Brain pericyte (primary cell): ENCODE data around the gene PSMG1.
A peak's percentile ranks its signal among the peaks of the same experiment; 100 is the strongest.
"Not testable (repeated sequence)": the region's sequence is repeated elsewhere in the genome, so short reads cannot be mapped to it uniquely, and the experiment has no call there.

Experiments
- DNase-seq: peaks from one replicate; pipeline ENCODE4 v3.0.0-alpha.2; 2012; ENCODE audit warnings: low read depth, low spot score

The PSMG1 gene

DNA sequence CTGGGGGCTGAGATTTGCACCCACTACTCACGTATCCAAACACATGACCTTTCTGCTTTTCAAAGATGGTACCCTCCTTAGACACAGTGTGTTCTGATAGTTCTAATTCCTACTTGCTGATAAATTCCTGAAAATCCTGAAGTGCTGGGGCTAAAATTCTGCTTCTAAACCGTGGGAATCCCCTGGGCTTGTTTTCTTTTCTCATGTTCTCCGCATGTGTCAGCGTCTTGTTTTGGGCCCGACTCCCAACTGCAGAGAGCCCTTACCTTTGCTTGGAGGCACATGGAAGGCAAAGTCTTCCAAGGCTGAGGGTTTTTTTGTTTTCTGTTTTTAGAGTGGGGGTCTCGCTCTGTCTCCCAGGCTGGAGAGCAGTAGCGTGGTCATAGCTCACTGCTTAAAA, 27.2 kb downstream of the PSMG1 start:
- no peak for DNase-seq

DNA sequence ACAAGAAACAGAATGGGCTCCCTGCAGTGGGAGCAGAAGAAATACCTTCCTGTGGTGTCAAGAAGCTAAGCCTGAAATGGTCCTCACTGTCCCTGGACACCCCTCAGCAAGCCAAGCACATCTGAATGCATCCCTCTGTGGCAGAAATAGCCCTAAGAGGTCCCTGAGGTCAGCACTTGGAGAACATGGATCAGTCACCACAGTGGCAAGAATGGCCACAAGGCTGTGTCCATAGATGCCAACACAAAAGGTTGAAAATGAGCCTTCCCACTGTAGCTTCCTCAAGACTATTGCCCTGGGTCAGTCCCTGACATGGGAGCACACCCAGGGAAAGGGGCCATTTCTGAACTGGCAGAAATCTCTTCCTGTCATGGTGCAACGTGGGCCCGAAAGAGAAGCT, 27.7 kb downstream of the PSMG1 start:
- no peak for DNase-seq

DNA sequence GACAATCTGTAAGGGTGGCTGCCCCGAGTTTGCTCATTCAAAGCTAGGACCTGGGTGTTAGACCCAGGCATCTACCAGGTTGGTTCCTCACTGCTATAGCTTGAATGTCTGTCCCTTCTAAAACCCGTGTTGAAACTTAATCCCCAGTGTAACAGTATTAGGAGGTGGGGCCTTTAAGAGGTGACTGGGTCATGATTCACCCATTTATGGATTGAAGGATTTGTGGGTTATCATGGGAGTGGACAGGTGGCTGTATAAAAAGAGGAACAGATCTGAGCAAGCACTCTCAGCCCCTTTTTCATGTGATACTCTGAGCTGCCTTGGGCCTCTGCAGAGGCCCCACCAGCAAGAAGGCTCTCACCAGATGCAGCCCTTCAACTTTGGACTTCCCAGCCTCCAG, 29.4 kb downstream of the PSMG1 start:
- no peak for DNase-seq

DNA sequence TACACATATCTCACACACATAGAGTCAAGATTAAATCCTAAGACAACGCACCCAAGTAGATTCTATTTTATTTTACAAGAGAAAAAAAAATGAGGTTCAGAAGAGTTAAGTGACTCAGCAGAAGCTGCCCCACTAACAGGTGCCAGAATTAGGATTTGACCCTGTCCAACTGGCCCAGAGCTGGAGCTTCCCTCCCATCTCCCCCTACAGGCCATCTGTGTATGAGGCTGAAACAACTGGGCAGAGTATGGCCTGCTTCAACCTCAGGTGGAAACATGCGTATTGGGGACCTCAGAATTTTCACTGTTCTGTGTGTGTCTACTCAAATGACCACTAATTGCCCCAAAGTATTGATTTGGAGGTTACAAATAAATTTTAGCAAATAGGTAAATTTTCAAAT, 29.9 kb downstream of the PSMG1 start:
- DNase-seq, result no peak

DNA sequence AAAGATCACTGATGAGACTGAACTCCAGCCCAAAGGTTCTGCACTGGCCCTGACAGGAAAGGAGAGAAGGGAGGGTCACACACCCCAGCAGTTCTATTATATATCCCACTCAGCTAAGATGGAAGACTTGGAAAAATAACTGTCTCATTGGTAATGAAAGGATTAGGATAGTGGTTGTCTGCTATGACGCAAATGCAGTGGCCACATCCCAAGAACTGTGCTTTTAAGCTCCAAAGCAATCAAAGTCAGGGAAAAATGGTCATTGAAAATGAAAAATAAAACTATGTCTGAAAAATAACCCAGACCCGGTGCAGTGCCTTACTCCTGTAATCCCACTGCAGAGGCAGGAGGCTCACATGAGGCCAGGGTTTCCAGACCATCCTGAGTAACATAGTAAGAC, 31.0 kb downstream of the PSMG1 start:
- no peak for DNase-seq

DNA sequence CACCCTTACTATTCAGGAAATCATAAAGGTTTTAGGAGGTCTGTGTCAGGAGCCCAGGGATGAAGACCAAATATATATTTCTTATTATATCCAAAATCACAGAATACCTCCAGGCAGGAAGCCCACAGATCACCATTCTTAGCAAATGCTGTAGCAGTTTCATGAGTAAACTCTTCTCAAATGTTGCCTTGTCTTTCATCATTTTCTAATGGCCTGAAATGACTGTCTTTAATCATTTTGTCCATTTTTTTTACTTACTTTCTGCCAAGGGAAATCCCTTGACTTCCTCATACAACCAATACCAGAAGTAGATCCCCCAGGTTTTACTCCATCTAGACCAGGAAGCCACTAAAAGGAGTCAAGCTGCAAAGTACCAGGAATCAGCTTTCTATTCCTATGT, 32.4 kb downstream of the PSMG1 start:
- DNase-seq, result no peak

DNA sequence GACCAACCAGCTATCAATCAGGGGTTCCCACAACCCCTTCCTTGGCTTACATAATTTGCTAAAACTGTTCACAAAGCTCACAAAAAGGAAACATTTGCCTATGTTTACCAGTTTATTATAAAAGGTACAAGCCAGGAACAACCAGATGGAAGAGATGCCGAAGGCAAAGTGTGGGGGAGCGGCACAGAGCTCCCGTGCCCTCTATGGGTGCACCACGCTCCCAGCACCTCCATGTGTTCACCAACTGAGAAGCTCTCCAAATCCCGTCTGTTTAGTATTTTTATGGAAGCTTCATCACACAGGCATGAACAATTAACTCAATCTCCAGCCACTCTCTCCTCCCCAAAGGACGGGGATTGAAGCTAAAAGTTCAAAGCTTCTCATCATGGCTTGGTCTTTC, 32.9 kb downstream of the PSMG1 start:
- no peak for DNase-seq

DNA sequence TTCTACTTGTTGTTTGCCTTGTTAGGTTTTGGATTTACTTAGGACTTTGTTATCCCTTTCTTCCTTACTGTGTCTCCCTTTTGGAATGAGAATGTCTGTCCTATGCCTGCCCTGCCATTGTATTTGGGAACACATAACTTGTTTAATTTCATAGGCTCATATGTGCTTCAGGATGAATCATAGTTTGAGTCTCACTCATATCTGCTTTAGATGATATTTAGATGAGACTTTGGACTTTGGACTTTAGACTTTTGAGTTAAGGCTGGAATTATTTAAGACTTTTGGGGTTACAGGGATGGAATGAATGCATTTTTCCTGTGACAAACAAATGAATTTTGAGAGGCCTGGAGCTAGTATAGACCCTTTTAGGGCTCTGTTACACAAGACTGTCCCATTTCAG, 33.4 kb downstream of the PSMG1 start:
- no peak for DNase-seq

DNA sequence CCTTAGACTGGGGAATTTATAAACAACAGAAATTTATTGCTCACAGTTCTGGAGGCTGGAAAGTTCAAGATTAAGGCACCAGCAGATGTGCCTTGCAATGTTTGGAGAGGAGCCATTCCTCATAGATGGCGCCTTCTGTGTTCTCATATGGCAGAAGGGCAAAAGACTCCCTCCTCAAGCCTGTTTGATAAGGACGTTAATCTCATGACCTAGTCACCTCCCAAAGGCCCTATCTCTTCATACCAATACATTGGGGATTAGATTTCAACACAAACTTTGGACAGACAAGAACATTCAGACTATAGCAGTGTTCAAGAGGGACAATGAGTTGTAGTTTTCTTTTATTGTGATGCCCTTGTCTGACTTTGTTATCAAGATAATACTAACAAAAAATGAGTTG, 34.3 kb downstream of the PSMG1 start:
- no peak for DNase-seq

DNA sequence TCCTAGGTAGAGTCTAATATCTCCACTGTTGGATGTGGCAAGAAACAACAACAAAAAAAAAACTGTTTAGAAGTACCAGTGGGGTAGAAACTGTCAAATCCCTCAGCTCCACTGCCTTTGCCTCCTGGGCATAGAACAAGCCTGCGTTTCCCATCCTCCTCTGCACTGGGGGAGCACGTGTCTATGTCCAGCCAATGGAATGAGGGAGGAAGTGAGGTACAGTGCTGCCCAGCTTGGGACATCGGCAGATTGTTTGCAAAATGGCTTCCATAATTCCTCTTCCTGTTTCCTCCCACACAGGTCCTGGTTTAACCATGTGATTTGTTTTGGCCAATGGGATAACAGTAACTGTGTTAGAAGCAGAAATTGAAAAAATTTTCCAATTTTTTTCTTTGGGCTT, 39.1 kb downstream of the PSMG1 start:
- DNase-seq, result no peak

DNA sequence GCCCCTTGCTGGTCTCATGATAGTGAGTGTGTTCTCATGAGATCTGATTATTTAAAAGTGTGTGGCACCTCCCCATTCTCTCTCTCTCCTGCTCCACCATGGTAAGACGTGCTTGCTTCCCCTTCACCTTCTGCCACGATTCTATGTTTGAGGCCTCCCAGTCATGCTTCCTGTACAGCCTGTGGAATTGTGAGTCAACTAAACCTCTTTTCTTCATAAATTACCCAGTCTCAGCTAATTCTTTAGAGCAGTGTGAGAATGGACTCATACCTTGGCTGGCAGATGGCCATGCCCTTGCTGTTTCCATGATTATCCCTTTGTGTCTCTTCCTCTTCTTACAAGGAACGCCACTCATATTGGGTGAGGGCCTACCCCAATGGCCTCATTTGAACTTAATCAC, 40.3 kb downstream of the PSMG1 start:
- DNase-seq, result no peak

DNA sequence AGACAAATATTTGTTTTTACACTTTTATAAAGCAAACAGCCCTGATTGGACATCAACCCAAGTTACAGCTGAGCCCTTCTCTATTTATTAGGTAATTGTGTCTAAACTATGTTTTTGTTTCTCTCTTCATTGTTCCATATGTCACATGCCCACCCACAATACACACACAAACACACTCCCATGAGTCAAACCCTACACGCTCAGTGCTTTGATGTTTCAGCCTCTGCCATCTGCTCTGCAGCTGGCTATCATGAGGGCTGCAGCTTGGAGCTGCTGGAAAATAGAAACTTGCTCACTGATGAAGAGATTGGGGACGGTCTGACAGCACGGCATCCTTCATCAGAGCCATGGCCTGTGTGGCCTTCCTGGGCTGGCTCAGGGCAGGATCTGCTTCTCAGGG, 41.7 kb downstream of the PSMG1 start:
- no peak for DNase-seq

DNA sequence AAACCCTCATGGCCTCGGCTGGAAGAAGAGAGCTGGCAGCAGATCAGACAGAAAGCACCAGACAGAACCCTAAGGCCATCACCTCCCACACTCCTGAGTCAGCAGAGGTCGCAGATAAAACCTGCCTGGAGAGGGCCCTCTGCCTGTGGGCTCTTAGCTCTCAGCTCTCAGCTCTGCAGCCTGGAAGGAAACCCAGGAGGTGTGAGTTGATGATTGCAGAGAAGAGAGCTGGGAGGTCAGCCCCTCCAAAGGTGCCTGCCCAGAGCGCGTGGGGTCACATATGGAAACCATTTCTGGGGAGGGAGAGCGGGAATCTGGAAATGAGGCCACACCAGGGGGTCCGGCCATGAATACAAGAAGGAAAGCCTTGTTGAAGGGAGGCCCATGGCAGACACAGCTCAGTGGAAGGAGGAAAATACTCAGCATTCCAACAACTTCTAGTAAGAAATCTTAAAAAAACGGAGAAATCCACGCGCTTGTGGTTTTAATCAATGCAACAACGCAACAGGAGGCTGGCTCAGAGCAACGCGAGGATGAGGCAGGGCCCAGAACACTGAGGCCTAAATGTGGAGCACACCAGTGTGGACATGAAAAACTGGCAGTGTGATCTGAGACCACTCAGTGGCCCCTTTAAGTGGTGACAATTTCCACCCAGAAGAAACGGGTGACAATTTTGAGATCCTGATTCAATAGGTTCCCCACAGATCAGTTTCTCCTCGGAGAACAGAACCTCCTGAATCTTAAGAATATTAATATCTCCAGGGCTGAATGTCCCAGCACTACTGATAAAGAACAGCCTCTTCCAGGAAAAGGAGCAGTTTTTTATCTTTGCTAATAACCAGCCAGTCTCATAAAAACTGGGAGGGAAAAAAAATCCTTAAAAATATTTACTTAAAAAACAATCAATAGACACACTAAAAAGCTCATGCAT, 45.7 kb downstream of the PSMG1 start:
- DNase-seq, result peak; percentile 67

DNA sequence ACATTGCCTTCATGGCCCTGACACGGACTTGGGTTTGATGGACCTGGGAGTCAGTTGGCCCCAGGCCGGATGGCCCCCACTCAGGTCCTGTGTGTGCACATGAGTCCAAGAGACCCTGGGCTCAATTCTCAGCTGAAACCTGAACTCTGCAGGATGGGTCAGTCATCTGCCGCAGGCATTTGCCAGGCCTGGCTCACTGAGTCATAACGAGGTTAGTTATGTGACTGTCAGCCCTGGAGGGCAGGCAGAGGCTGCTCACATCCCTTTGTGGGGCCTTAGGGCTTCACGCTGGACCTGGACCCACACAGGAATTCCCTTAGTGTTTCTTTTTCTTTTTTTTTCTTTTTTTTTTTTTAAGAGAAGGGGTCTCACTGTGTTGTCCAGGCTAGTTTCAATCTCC, 46.5 kb downstream of the PSMG1 start:
- no peak for DNase-seq

DNA sequence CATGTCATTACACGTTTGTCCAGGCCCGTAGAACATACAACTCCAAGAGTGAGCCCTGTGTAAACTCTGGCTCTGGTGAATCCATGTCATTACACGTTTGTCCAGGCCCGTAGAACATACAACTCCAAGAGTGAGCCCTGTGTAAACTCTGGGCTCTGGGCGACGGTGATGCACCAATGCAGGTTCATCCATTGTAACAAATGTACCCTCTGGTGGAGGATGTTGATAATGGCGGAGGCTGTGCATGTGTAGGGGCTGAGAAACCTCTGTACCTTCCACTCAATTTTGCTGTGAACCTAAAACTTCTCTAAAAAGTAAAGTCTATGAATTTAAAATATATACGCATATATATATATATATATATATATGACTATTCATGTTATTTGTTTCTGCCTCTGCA, 47.1 kb downstream of the PSMG1 start:
- DNase-seq, result not testable (repeated sequence)

DNA sequence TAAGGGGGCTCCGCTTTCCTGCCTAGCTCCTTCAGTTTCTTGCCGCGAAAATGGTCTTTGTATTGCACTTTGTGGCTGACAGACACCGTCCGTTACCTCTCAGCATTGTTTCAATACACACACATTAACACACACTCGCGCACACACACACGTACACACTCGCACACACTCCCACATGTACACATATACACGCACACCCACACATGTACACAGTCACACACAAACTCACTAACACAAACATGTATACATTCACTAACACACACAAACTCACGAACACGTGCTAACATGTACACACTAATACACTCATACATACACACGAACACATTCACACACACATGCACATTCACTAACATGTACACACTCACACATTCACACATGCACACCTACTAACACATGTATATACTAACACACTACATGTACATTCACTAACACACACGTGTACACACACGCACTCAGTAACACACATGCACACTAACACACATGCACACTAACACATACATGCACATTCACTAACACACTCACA, 48.9 kb downstream of the PSMG1 start:
- no peak for DNase-seq

DNA sequence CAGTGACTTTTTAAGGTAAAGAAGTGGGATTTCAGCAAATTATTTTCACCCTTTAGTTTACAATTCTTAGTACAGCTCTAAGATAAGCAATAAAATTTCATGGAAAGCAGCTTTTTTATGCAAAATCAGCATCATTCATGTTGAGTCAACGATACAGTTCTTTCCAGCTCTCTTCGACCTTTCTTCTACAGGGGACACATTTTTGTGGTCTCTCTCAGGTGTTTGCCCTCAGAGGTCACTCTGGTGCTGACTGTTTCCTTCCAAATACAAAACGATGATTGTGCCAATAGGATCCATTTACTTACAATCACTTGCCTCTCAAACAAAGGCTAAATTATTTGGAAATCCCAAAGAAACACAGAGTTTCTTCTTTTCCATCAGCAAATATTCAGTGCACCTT, 51.0 kb downstream of the PSMG1 start:
- DNase-seq, result no peak

DNA sequence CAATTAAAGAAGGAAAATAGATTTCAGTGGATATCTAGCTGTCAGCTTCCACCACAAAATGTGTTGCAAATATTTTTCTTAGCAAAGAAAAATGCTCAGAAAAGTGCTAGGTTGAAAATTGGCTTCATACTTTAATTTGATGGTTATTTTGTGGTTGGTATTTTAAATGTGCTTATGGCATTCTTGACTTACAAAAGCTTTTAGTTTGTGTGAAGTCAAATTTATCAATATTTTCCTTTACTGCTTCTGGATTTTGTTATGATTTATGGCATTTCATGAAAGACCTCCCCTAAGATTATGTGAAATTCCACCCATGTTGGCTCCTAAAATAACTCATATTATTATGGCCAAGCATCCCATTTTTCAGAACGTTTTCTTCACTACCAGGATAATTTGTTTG, 51.5 kb downstream of the PSMG1 start:
- no peak for DNase-seq

DNA sequence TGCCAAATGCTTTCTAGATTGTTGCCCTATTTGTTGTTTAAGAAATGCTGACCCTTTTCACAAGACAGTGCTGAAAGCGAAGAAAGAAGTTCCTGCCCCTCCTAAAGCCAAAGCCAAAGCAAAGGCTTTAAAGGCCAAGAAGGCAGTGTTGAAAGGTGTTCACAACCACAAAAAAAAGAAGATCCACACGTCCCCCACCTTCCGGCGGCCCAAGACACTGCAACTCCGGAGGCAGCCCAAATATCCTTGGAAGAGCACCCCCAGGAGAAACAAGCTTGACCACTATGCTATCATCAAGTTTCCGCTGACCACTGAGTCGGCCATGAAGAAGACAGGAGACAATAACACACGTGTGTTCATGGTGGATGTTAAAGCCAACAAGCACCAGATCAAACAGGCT, 55.7 kb downstream of the PSMG1 start:
- no peak for DNase-seq

DNA sequence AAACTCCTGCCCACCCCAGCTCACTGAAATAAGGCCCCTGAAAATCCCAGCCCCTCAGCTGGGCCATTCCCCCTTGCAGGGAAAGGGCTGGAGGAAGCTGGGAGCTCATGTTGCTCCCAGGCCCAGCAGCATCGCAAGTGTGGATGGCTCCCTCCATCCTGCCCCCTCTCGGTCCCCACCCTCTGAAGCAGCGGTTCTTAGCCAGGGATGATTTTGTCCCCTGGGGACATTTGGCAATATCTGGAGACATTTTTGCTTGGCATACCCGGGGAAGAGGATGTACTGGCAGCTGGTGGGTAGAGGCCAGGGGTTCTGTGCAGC, 56.8 kb downstream of the PSMG1 start:
- DNase-seq, result no peak

DNA sequence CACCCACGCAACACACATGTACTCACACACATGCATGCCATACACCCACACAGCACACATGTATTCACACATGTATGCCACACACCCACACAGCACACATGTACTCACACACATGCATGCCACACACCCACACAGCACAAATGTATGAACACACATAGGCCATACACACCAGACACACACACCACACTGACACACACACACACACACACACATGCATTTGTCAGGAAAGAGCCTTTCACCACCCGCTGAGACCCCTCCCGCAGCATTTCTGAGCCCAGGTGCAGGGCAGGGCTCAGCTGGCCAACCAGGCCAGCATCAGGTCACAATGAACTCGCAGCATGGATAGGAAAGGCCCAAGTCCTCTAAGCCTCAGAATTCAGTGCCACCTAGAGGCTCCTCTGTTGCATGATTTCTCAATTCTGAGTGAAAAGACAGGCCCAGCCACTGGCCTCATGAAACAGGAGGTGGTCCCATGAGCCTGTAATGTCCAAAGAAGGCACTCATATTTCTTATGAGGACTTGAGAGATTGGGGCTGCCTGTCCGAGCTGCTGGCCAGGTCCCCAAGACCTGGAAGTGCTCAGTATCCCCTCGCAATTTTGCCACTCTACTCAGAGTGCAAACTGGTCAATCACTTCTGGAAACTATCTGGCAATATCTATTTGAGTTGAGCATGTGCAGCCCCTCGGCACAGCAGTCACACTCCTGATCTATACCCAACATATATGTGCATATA, 57.3 kb downstream of the PSMG1 start:
- no peak for DNase-seq
